HS-27A (cell line): Measurements from ENCODE around the gene HP1BP3.
"Not testable (repeated sequence)": the region's sequence is repeated elsewhere in the genome, so short reads cannot be mapped to it uniquely, and the experiment has no call there.

Experiments used
- DNase-seq: peaks from one replicate; pipeline ENCODE4 v3.0.0-alpha.2; 2012; ENCODE audit warnings: low read depth, missing footprints

HP1BP3 gene

GRCh38 chr1:20787029-20787839 is at the start of gene HP1BP3:
TSS of gene HP1BP3 (minus strand) at chr1:20787307. CDS start at chr1:20780440, 6,867 bp downstream.
- peak; percentile 55 for DNase-seq

- DNase-seq, result no peak
Observed at GRCh38 chr1:20836230-20836629, 49.1 kb upstream of the HP1BP3 start.

GRCh38 chr1:20834780-20835179 is 47.7 kb upstream of the HP1BP3 start:
- DNase-seq, result no peak

GRCh38 chr1:20834192-20834591 is 47.1 kb upstream of the HP1BP3 start:
- DNase-seq, result no peak

GRCh38 chr1:20830378-20830777 is 43.3 kb upstream of the HP1BP3 start:
- DNase-seq, result no peak

GRCh38 chr1:20829946-20830345 is 42.8 kb upstream of the HP1BP3 start:
- DNase-seq, result no peak

GRCh38 chr1:20829531-20829930 is 42.4 kb upstream of the HP1BP3 start:
- no peak for DNase-seq

- DNase-seq, result no peak
Observed at GRCh38 chr1:20823845-20824244, 36.7 kb upstream of the HP1BP3 start.

- no peak for DNase-seq
Observed at GRCh38 chr1:20821466-20821865, 34.4 kb upstream of the HP1BP3 start.

- DNase-seq, result no peak
Observed at GRCh38 chr1:20819818-20820217, 32.7 kb upstream of the HP1BP3 start.

- DNase-seq, result no peak
Observed at GRCh38 chr1:20814534-20814871, 27.4 kb upstream of the HP1BP3 start.

GRCh38 chr1:20811916-20812315 is 24.8 kb upstream of the HP1BP3 start:
- DNase-seq, result no peak

- no peak for DNase-seq
Observed at GRCh38 chr1:20793236-20793635, 6.1 kb upstream of the HP1BP3 start.

- DNase-seq, result no peak
Observed at GRCh38 chr1:20792196-20792595, 5.1 kb upstream of the HP1BP3 start.

- no peak for DNase-seq
Observed at GRCh38 chr1:20790785-20791184, 3.7 kb upstream of the HP1BP3 start.

- DNase-seq, result not testable (repeated sequence)
Observed at GRCh38 chr1:20789598-20789997, 2.5 kb upstream of the HP1BP3 start.

- peak; percentile 31 for DNase-seq
Observed at GRCh38 chr1:20787840-20788795, 1.0 kb upstream of the HP1BP3 start.

- DNase-seq, result peak; percentile 86
Observed at GRCh38 chr1:20786253-20787028, 666 bp downstream of the HP1BP3 start.

- no peak for DNase-seq
Observed at GRCh38 chr1:20785907-20786252, 1.2 kb downstream of the HP1BP3 start.

- no peak for DNase-seq
Observed at GRCh38 chr1:20775700-20776099, 11.4 kb downstream of the HP1BP3 start.

GRCh38 chr1:20771780-20772179 is 15.3 kb downstream of the HP1BP3 start:
- DNase-seq, result no peak
